ENCODE data around the gene SMARCB1.
"Not testable (repeated sequence)": the region's sequence is repeated elsewhere in the genome, so short reads cannot be mapped to it uniquely, and the experiment has no call there.

The SMARCB1 gene

DNA sequence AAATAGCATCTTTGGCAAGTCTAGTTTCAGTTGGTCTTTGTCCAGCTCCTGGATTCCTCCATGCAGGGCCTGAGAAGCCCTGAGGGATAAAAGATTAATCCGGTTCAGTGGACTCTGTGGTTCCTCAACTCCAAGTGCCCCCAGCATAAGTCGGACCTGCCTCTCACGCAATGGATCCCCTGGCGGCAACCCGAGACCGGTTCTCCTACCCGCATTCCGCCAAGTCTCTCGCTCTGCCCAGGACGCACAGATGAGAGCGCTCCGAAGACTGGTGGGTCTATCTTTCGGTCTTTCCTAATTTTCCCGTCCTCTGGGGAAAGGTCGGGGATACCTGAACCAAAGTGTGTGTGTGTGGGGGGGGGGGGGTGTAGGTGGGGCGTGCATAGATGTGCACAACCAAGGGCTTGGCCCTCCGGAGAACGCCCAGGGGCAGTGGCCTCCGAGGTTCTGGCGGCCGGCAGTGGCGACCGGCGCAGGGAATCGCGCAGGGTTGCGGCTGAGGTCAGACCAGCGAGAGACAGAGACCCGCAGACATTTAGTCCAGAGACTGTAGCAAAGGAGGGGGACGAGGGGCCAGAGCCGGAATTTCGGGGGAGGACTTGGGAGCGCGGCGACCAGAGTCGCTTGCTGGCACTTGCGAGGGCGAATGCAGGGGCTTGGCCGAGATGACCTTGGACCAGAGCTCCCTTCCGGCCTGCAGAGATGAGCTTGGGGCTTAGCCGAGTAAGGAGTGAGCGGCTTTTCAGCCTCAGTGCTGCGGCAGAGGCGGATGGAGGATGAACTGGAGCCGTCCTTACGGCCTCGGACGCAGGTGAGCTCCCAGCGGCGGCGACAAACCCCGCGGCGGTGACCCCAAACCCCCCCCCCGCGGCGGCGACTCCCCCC lies 70.2 kb downstream of the SMARCB1 start:
- peak overlapping the region; percentile 95 for H3K4me3 ChIP-seq (ENCODE audit: low read length)
- DNase-seq (ENCODE audit: low read depth, low spot score): no peak

DNA sequence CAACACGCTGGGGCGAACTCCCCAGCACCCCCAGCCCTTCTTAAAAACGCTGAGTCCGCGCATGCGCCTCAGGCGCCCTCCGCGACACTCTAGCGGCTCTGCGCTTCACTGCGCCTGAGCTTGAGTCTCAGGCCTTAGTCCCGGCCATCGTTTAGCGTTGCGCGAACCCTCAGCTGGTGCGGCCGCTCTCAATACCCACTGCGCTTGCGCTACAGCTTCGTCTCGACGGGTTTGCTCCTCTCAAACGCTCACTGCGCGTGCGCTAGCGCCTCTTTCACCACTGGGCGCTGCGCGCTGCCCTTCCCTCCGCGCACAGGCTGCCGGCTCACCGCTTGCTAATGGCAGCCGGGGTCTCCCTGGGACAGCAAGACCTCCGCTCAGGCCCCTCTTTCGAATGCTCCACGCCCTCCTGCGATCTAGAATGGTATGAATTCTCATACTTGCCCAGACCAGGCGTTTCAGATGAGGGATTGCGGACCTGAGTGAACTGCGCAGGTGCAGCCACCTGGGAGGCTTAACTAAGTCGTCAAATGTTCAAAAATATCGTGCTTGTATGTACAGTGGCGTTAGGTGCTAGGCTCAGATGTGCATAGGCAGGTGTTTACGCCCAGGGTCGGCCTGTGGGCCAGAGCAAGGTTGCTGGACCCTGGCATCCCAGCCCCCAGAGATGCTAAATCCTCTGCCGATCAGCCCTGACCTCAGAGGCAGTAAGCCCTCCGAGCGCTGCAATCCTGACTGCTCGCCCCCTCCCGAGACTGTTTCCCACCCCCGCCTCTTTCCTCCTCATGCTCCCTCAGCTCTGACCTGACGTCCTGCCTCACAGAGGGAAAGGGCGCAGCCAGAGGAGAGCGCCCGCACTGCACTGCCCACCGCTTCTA lies 71.1 kb downstream of the SMARCB1 start, which contains the start of gene SLC2A11:
Gene SLC2A11, plus strand, starts transcription at position 270 of the 878 bp plus-strand sequence. Its CDS starts 125 bp downstream, at position 395.
- H3K4me3 ChIP-seq (ENCODE audit: low read length): peak within 1 kb of the TSS; percentile 95
- DNase-seq (ENCODE audit: low read depth, low spot score): peak; percentile 96

DNA sequence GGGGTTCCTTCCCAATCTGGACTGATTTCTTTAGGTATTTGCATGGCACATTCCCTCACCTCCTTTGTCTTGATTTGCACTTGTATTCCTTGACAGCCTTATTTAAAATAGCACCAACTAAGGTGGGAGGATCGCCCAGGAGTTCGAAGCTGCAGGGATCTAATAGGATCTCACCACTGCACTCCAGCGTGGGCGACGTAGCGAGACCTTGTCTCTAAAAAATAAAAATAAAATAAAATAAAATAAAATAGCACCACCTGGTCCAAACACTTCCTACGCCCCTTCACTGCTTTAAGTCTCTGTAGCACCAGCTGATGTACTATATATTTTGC lies 71.7 kb downstream of the SMARCB1 start:
- H3K4me3 ChIP-seq (ENCODE audit: low read length): peak overlapping the region; percentile 95
- no peak for DNase-seq (ENCODE audit: low read depth, low spot score)

DNA sequence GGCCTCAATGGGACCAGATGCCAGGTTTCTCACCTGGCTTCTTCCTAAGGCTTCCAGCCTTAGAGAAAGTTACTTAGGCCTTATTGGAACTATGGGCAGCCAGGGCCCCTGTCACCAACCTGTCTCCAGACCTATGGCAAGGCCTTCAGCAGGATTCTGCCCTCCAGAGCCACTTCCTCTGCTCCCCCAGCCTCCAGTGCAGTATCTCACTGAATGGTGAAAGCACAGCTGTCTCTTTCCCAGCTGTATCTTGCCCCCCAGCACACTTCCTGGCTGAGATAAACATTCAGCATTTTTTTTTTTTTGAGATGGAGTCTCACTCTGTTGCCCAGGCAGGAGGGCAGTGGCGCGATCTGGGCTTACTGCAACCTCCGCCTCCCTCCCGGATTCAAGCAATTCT lies 72.4 kb downstream of the SMARCB1 start:
- no peak overlapping the region for H3K4me3 ChIP-seq (ENCODE audit: low read length)

DNA sequence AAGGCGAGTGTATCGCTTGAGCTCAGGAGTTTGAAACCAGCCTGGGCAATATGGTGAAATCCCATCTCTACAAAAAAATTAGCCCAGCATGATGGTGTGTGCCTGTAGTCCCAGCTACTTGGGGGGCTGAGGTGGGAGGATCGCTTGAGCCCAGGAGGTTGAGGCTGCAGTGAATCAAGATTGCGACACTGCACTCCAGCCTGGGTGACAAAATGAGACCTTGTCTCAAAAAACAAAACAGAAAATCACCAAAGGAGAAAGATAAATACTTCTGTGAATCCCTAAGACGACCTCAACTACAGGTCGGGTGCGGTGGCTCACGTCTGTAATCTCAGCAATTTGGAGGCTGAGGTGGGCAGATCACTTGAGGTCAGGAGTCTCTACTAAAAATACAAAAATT lies 73.4 kb downstream of the SMARCB1 start:
- DNase-seq (ENCODE audit: low read depth, low spot score); H3K4me3 ChIP-seq (ENCODE audit: low read length): not testable (repeated sequence)

More for the DNA sequence above, 72.4 kb downstream of the SMARCB1 start:
- DNase-seq (ENCODE audit: low read depth, low spot score): no peak

DNA sequence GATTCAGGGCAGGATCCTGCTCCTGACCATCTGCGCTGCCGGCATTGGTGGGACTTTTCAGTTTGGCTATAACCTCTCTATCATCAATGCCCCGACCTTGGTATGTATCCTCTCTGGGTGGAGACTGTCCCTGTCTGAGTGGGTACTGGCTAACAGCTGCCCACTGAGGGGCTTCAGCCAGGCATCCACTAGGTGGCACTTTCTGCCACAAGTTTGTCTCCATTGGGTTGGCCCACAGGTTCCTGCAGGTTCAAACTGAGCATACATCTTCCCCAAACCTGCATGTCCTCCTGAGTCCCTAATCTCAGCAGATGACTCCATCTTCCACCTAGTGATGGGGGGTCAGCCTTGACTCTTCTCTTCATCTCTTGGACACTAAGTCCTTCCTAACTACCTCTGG lies 75.3 kb downstream of the SMARCB1 start:
- peak; percentile 39 for DNase-seq (ENCODE audit: low read depth, low spot score)
- H3K4me3 ChIP-seq (ENCODE audit: low read length): no peak overlapping the region

DNA sequence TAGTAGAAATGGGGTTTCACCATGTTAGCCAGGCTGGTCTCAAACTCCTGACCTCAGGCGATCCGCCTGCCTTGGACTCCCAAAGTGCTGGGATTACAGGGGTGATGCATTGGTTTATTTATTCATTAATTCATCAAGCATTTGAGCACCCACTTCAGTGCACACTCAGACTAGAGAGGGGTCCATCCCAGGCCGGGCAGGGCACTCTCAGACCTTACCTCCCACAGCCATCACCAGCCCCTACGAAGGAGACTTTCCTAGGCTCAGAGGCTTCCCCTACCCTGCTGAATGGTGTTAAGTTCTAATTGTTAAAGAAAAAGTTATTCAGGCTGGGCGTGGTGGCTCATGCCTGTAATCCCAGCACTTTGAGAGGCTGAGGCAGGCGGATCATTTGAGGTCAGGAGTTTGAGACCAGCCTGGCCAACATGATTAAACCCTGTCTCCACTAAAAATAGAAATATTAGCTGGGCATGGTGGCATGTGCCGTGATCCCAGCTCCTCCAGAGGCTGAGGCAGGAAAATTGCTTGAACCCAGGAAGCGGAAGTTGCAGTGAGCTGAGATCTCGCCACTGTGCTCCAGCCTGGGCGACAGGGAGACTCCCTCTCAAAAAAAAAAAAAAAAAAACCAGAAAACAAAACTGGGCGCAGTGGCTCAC lies 77.9 kb downstream of the SMARCB1 start:
- H3K4me3 ChIP-seq (ENCODE audit: low read length); DNase-seq (ENCODE audit: low read depth, low spot score): not testable (repeated sequence)

DNA sequence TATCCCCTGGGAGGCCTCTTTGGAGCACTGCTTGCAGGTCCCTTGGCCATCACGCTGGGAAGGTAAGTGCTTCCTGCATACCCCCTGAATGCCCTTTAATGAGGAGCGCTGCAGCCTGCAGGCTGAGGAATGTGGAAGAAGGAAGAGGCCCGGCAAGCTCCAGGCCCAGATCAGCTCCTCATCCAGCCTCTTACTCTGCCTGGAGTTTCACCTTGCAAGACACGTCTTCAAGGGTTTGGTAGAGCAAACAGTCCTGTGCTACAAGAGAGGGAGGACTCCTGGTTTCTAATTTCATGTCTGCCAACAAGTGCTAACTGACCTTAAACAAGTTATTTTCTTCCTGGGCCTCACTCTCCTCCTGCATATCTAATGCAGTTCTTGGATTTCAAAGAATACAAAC lies 81.8 kb downstream of the SMARCB1 start:
- no peak for DNase-seq (ENCODE audit: low read depth, low spot score)
- no peak overlapping the region for H3K4me3 ChIP-seq (ENCODE audit: low read length)

DNA sequence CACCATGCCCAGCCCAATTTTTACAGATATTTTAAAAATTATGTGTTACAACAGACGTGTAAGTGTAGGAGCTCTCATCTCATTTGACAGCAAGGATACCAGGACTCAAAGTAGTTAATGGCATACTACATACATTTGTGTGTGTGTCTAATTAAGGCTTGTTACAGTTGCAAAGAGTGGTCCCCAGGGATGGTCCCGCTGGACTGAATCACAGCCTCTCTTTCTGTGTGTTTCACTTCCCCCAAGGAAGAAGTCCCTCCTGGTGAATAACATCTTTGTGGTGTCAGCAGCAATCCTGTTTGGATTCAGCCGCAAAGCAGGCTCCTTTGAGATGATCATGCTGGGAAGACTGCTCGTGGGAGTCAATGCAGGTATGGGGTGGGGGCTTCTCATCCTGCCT lies 88.1 kb downstream of the SMARCB1 start:
- no peak overlapping the region for H3K4me3 ChIP-seq (ENCODE audit: low read length)
- no peak for DNase-seq (ENCODE audit: low read depth, low spot score)

DNA sequence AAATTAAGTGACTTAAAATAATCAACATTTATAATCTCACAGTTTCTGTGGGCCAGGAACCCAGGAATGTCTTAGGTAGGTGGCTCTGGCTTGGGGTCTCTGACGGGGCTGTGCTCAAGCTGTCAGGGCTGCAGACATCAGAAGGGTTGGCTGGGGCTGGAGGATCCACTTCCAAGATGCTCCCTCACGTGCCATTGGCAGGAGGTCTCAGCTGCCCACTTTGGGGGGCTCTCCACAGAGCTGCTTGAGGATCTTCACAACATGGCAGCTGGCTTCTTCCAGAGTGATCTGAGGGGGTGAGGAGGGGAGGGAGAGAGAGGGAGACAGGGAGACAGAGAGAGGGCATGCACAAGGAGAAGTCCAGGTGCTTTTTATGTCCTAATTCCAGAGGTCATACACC lies 89.0 kb downstream of the SMARCB1 start:
- no peak for DNase-seq (ENCODE audit: low read depth, low spot score)

DNA sequence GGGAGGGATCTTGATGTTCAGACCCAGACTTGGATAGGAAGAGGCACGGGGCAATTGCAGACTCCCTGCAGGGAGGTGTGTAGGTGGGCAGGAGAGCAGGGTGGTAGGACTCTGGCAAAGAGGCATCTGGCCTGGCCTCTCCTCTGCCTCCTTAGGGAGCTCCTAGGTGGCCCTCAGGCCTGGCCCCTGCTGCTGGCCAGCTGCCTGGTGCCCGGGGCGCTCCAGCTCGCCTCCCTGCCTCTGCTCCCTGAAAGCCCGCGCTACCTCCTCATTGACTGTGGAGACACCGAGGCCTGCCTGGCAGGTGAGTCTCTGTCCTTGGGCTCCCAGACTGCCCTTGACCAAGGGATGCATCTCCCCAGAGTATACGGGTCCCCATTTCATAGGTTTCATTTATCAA lies 90.8 kb downstream of the SMARCB1 start:
- DNase-seq (ENCODE audit: low read depth, low spot score): no peak
- H3K4me3 ChIP-seq (ENCODE audit: low read length): no peak overlapping the region

More for the DNA sequence above, 89.0 kb downstream of the SMARCB1 start:
- no peak overlapping the region for H3K4me3 ChIP-seq (ENCODE audit: low read length)

DNA sequence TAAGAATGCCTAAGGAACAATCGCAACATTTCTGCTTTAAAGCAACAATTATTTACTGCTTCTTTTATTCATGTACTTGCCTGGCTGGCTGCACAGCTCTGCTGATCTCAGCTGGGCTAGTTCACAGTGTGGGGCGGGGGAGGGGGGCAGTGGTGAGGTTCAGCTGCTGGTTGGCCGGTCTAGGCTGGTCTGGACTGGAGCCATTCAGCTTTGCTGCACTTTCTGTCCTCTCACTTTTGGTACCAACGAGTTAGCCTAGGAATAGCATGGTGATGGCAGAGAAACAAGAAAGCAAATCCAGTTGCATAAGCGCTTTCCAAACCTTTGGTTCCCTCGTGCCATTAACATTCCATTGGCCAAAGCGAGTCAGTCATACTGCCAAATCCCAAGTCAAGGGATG lies 91.5 kb downstream of the SMARCB1 start:
- H3K4me3 ChIP-seq (ENCODE audit: low read length): no peak overlapping the region
- DNase-seq (ENCODE audit: low read depth, low spot score): no peak

DNA sequence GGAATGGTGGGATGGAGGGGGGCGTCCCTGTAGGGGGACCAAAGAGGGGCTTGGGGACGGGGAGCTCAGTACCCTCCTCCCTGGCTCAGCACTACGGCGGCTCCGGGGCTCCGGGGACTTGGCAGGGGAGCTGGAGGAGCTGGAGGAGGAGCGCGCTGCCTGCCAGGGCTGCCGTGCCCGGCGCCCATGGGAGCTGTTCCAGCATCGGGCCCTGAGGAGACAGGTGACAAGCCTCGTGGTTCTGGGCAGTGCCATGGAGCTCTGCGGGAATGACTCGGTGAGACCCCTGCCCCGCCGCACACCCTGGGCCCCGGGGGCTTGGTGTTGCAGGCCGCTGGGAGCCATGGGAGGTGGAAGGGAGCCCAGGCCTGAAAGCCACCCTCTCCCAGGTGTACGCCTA lies 95.6 kb downstream of the SMARCB1 start:
- no peak for DNase-seq (ENCODE audit: low read depth, low spot score)

DNA sequence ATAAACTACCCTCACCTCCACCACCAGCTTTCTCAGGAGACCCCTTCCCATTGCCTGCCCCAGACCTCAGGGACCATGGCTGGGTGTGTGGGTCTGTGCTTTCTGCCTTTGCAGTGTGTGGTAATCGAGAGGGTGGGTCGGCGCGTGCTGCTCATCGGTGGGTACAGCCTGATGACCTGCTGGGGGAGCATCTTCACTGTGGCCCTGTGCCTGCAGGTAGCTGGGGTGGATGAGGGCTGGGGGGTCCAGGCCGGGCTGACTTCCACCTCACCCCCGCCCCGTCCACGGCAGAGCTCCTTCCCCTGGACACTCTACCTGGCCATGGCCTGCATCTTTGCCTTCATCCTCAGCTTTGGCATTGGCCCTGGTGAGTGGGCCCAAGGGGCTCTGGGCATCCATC lies 96.9 kb downstream of the SMARCB1 start:
- no peak overlapping the region for H3K4me3 ChIP-seq (ENCODE audit: low read length)
- no peak for DNase-seq (ENCODE audit: low read depth, low spot score)

More for the DNA sequence above, 95.6 kb downstream of the SMARCB1 start:
- H3K4me3 ChIP-seq (ENCODE audit: low read length): no peak overlapping the region

DNA sequence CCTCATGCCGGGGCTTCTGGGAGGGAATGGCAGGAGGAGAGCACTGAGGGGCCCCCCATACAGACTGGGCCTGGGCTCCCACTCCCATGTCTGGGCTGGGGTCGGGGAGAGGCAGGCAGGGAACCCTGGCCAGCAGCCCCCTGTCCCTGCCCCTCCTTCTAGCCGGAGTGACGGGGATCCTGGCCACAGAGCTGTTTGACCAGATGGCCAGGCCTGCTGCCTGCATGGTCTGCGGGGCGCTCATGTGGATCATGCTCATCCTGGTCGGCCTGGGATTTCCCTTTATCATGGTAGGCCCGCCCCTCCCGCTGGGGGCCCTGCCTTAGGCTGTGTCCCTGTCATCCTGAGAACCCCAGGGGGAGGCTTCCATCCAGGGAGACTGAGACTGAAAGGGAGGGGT lies 97.4 kb downstream of the SMARCB1 start:
- DNase-seq (ENCODE audit: low read depth, low spot score): no peak
- no peak overlapping the region for H3K4me3 ChIP-seq (ENCODE audit: low read length)
